UCSD-AML1 (cell line): ENCODE results near the gene UBE2U.

Source experiments
- DNase-seq: peaks from one replicate; lab custom pipeline; 2025; ENCODE audit not compliant: unreplicated experiment; lab: John Stamatoyannopoulos, UW

UBE2U gene

GRCh38 chr1:64203420-64203819, at the start of gene UBE2U:
UBE2U (plus strand) TSS chr1:64203623; CDS start chr1:64204051, 428 bp downstream.
- no peak for DNase-seq

GRCh38 chr1:64155278-64155677, 48.1 kb upstream of the UBE2U start:
- no peak for DNase-seq

- no peak for DNase-seq
Observed at GRCh38 chr1:64161357-64161941, 42.0 kb upstream of the UBE2U start.

- no peak for DNase-seq
Observed at GRCh38 chr1:64162151-64162550, 41.3 kb upstream of the UBE2U start.

GRCh38 chr1:64162804-64163203, 40.6 kb upstream of the UBE2U start:
- no peak for DNase-seq

- DNase-seq: no peak
Observed at GRCh38 chr1:64163431-64163830, 40.0 kb upstream of the UBE2U start.

- no peak for DNase-seq
Observed at GRCh38 chr1:64163970-64164369, 39.5 kb upstream of the UBE2U start.

- no peak for DNase-seq
Observed at GRCh38 chr1:64166629-64167028, 36.8 kb upstream of the UBE2U start.

- DNase-seq: no peak
Observed at GRCh38 chr1:64167176-64167575, 36.2 kb upstream of the UBE2U start.

- no peak for DNase-seq
Observed at GRCh38 chr1:64171246-64171645, 32.2 kb upstream of the UBE2U start.

GRCh38 chr1:64171797-64172281, 31.6 kb upstream of the UBE2U start:
- no peak for DNase-seq

- no peak for DNase-seq
Observed at GRCh38 chr1:64172458-64172983, 30.9 kb upstream of the UBE2U start.

GRCh38 chr1:64173336-64173940, 30.0 kb upstream of the UBE2U start:
- no peak for DNase-seq

- DNase-seq: no peak
Observed at GRCh38 chr1:64175639-64176038, 27.8 kb upstream of the UBE2U start.

- no peak for DNase-seq
Observed at GRCh38 chr1:64176659-64177058, 26.8 kb upstream of the UBE2U start.

GRCh38 chr1:64179588-64179987, 23.8 kb upstream of the UBE2U start:
- no peak for DNase-seq

GRCh38 chr1:64182207-64182606, 21.2 kb upstream of the UBE2U start:
- DNase-seq: no peak

GRCh38 chr1:64183395-64184002, 19.9 kb upstream of the UBE2U start:
- DNase-seq: no peak

- DNase-seq: no peak
Observed at GRCh38 chr1:64184003-64184440, 19.4 kb upstream of the UBE2U start.

- no peak for DNase-seq
Observed at GRCh38 chr1:64186138-64186897, 17.1 kb upstream of the UBE2U start.

- no peak for DNase-seq
Observed at GRCh38 chr1:64186898-64187280, 16.5 kb upstream of the UBE2U start.
